WTC11 (cell line): ENCODE measurements around the gene SYNCRIP. TPM values are rescaled to one million over a fixed set of nuclear protein-coding genes. Genes with fewer than 3 reads are reported as not detected.

ENCODE experiments used
- CBFB ChIP-seq: sonication (generic); formaldehyde crosslinking; IDR thresholded peaks from 2 replicates; pipeline ENCODE4 v1.8.1; 2022; ENCODE audit warnings: mild to moderate bottlenecking, low read depth, missing genetic modification reagents
- CTCF ChIP-seq: fragments of 200-600 bp; IDR thresholded peaks from 2 replicates; pipeline ENCODE4 v1.8.0; 2022; ENCODE audit warnings: antibody characterized with exemption
- E2F1 ChIP-seq: sonication (generic); formaldehyde crosslinking; IDR thresholded peaks from 2 replicates; pipeline ENCODE4 v1.8.0; 2022; ENCODE audit warnings: mild to moderate bottlenecking, missing genetic modification reagents
- E2F4 ChIP-seq: sonication (generic); formaldehyde crosslinking; IDR thresholded peaks from 2 replicates; pipeline ENCODE4 v1.8.1; 2022; ENCODE audit warnings: low read depth, mild to moderate bottlenecking, moderate library complexity, missing genetic modification reagents, borderline replicate concordance
- EMX1 ChIP-seq: fragments of 250-450 bp; sonication (Bioruptor Pico); IDR thresholded peaks from 2 replicates; pipeline ENCODE4 v1.8.0; 2021; ENCODE audit warnings: mild to moderate bottlenecking
- ERG ChIP-seq: fragments of 250-450 bp; sonication (Bioruptor Pico); IDR thresholded peaks from 2 replicates; pipeline ENCODE4 v1.8.0; 2021; ENCODE audit warnings: mild to moderate bottlenecking
- GABPB1 ChIP-seq: sonication (generic); formaldehyde crosslinking; IDR thresholded peaks from 2 replicates; pipeline ENCODE4 v1.8.1; 2023; ENCODE audit warnings: mild to moderate bottlenecking, missing genetic modification reagents
- NFATC4 ChIP-seq: fragments of 250-450 bp; sonication (Bioruptor Pico); IDR thresholded peaks from 2 replicates; pipeline ENCODE4 v1.9.0; 2021; ENCODE audit warnings: mild to moderate bottlenecking
- NFYB ChIP-seq: sonication (generic); formaldehyde crosslinking; conservative IDR thresholded peaks from 2 replicates; pipeline ENCODE4 v1.8.0; 2022; ENCODE audit warnings: low read depth, missing genetic modification reagents
- OVOL2 ChIP-seq: fragments of 250-450 bp; sonication (Bioruptor Pico); IDR thresholded peaks from 2 replicates; pipeline ENCODE4 v1.9.0; 2021; ENCODE audit warnings: mild to moderate bottlenecking, borderline replicate concordance
- PRDM15 ChIP-seq: sonication (generic); formaldehyde crosslinking; IDR thresholded peaks from 2 replicates; pipeline ENCODE4 v1.8.0; 2022; ENCODE audit warnings: missing genetic modification reagents
- SOX15 ChIP-seq: fragments of 250-450 bp; sonication (Bioruptor Pico); IDR thresholded peaks from 2 replicates; pipeline ENCODE4 v1.9.0; 2021; ENCODE audit warnings: mild to moderate bottlenecking
- TCF7 ChIP-seq: sonication (generic); formaldehyde crosslinking; IDR thresholded peaks from 2 replicates; pipeline ENCODE4 v1.8.0; 2022; ENCODE audit warnings: mild to moderate bottlenecking, low read depth, missing genetic modification reagents, moderate library complexity
- USF2 ChIP-seq: sonication (generic); formaldehyde crosslinking; IDR thresholded peaks from 2 replicates; pipeline ENCODE4 v1.8.1; 2023; ENCODE audit warnings: mild to moderate bottlenecking, missing genetic modification reagents, moderate library complexity
- ZMAT4 ChIP-seq: fragments of 250-450 bp; sonication (Bioruptor Pico); IDR thresholded peaks from 2 replicates; pipeline ENCODE4 v1.9.0; 2021; ENCODE audit warnings: mild to moderate bottlenecking
- ZNF416 ChIP-seq: fragments of 250-450 bp; sonication (Bioruptor Pico); IDR thresholded peaks from 2 replicates; pipeline ENCODE4 v1.9.0; 2021; ENCODE audit warnings: mild to moderate bottlenecking, inconsistent platforms
- ZNF512 ChIP-seq: sonication (generic); formaldehyde crosslinking; IDR thresholded peaks from 2 replicates; pipeline ENCODE4 v1.8.1; 2022; ENCODE audit warnings: missing genetic modification reagents, borderline replicate concordance
- total RNA-seq: library from RNA; stranded (reverse); gene quantifications from 3 replicates; pipeline ENCODE4 v1.2.3, GENCODE V29; 2021

SYNCRIP gene
- total RNA-seq, 1 experiment from 2014 or later = 150 TPM

GRCh38 chr6:85678602-85679444, 36.1 kb upstream of the SYNCRIP start (continued):
- TF ChIP-seq E2F1 (CRISPR knock-in tag) = peak; percentile 86; the same call in 1 of the 2 replicates
- peak; percentile 92; the same call in 1 of the 2 replicates for TF ChIP-seq OVOL2 (CRISPR knock-in tag)
- TF ChIP-seq NFYB = peak; percentile 51; the same call in 1 of the 2 replicates
- peak; percentile 86 for TF ChIP-seq SOX15
- TF ChIP-seq PRDM15 = no peak
- no peak for TF ChIP-seq CTCF
- peak; percentile 24; the same call in 1 of the 2 replicates for TF ChIP-seq GABPB1 (CRISPR knock-in tag)
- TF ChIP-seq TCF7 (CRISPR knock-in tag) = no peak
- peak; percentile 51; the same call in 1 of the 2 replicates for TF ChIP-seq USF2
- peak; percentile 83 for TF ChIP-seq ERG (CRISPR knock-in tag)
- no peak for TF ChIP-seq ZNF512 (CRISPR knock-in tag)
- TF ChIP-seq NFATC4 (CRISPR knock-in tag) = peak; percentile 91
- TF ChIP-seq E2F4 (CRISPR knock-in tag) = peak; percentile 62
- peak; percentile 85 for TF ChIP-seq ZMAT4 (CRISPR knock-in tag)
- no peak; the same call in 1 of the 2 replicates for TF ChIP-seq EMX1 (CRISPR knock-in tag)
- peak; percentile 92 for TF ChIP-seq ZNF416
- TF ChIP-seq CBFB (CRISPR knock-in tag) = peak; percentile 59; the same call in 1 of the 2 replicates
